ENCODE measurements around the gene ACOX2. TPM values are rescaled to one million over a fixed set of nuclear protein-coding genes. Genes with fewer than 3 reads are reported as not detected.
"Not testable (repeated sequence)": the region's sequence is repeated elsewhere in the genome, so short reads cannot be mapped to it uniquely, and the experiment has no call there.

The ACOX2 gene
- polyA plus RNA-seq, 1 donor: 23.0 TPM

DNA sequence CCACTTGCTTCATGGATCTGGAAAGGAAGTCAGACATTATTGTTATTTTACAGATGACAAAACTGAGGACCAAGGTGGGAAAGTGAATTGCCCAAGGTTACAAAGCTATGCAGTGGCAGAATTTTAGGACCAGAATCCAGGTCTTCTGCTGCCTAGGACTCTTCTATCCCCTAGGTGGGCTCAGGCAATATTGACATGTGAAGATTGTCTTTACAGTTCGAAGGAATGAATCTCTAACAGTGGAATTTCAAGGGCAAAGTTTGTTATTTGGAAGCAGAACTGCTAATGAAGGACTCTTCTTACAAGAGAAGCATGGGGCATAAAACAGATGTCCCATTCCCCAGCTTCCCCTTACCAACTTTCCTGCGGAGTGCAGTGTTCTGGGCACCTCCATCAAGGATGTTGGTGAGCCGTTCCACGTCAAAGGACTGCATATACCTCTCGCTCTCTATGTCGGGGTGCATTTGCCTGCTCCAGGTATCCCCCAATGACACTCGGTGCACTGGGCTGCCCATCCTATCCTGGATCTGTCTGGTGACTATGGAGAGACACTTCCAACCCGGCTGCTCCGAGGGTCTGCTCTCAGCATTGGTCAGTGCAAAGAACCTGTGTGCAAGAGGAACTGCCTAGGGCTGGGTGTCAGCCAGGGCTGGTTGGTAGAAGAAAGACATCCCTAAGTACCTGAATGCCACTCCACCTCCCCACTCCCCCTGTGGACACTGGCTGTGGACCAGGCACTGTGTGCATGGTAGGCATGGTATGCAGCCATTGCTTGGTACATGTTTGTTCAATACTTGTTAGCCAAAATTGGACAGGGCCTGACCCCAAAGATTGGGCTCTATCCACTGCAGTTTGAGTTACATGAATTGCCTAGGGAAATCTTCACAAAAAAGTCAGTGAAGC, 2.1 kb downstream of the ACOX2 start:
- no peak for DNase-seq

DNA sequence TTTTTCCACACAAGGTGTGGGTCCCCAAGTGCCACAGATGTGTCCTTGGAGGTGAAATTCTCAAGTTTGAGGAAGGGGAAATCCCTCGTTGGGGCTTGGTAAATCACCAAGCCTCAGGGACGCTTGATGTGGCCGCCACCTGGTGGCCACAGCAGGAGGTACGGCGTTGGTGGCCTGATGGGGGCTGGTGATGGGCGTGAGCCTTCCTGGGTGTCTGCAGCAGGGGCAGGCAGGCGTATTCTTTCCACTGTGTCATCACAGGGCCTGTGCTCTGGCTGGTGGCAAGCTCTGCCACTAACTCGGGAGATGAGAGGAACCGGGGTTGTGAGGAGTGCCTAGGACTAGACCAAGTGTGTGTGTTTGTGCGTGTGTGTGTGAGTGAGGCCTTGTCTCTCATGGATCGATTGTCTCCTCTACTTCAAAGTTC, 4.2 kb downstream of the ACOX2 start:
- peak; percentile 63 for DNase-seq

DNA sequence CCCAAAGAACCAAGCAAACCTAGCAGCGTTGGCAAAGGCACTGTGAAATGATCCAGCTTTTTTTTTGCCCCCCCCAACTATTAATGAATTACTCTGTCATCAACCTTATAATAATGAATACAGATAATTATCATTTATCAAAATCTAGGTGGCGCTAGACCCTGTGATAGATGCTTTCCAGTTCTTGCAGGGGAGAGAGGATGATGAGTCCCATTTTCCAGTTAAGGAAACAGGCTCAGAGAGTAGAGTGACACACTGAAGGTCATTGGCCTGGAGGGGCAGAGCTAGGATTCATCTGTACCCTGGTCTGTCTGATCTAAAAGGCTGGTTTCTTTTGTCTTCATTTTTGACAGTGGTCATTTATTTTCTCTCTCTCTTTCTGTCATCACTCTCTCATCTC, 5.0 kb downstream of the ACOX2 start:
- no peak for DNase-seq

DNA sequence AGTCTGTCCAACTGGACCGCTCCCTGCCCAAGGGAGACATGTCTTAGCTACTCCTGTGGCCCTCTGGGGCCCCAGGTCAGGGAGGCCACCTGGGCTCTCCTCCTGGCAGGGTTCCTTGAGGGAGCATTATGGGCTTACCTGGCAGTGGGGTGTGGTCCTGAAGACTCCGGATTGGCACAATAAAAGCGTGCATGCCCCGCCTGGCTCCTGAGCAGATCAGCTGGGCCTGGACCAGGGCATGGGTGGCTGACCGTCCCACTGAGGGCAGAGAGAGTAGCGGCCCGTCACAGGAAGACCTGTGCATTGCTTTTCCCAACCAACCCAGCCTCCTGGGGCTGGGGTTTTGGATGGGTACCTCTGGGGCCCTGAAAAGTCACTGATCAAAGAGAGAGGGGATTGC, 5.4 kb downstream of the ACOX2 start:
- DNase-seq: no peak

DNA sequence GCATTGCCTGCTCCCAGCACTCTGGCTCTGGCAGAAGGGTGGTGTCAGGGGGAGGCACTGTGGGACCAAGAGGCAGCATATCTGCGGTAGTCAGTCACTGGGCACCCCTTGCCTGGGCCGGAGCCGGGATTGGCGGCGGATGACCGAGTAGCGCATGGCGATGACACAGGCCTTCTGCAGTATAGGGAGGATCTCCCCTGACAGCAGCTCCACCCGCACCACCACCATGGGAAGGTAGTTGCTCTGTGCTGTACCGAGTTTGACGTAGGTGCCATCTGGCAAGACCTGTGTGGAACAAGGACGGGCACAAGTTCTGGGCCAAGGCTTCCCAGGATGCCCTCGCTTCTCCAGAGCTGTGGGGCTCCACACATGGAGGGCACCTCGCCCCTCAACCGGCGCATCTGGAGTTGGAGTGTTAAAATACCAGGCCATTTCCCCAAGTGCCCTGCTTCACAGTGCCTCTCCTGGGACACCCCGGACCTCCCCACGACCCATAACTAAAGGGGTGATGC, 6.6 kb downstream of the ACOX2 start:
- DNase-seq: no peak

DNA sequence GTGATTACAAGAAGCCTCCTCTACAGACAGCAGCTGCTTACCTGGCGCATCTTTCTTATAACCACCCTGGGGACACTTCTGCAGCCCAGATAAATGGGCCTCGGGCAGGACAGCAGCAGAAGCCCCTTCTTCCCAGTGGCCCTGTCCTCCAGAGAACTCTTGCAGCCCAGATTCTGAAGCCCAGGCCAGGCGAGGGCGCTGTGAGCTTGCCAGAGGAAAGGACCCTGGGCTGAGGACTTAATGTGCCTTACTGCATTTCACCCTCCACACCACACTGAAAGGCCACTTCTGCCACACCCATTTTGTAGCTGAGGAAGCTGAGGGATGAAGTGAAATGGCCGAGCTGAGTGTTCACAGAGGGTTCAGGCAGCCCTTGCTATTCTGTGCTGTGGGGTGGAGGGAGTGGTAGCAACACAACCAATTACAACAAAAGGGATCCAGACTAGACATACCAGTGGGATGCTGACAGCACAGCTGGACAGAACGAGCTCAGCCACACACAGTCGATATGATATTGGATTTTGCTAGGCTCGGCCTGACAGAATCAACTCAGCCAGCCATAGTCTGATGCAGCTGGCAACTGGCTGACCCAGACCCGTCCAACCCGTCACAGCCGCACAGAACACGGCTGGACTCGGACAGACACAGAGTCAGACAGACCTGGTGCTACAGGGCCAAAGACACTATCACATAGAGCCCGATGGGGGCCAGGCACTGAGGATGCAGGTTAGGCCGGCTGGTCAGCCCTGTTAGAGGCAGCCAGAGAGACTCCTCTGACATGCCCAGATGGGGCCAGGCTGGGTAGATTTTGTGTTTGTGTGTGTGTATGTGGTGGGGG, 7.3 kb downstream of the ACOX2 start:
- DNase-seq: peak; percentile 38

DNA sequence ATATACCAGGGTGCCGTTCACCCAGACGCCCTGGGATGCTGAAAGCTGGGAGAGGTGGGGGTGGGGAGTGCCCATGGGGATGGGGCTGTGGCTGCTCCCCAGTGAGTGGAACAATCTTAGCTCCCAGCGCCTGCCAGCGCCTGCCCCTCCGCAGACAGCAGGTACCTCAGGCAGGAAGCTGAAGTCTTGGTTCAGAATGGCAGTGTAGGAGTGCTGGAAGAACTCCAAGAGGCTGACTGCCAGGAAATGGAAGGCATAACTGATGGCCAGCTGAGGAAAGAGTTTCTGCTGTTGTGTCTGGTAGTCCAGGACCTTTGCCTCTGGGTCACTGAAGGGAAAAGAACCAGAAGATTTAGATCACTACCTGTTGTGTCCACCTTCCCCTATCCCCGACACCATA, 8.4 kb downstream of the ACOX2 start:
- DNase-seq: no peak

DNA sequence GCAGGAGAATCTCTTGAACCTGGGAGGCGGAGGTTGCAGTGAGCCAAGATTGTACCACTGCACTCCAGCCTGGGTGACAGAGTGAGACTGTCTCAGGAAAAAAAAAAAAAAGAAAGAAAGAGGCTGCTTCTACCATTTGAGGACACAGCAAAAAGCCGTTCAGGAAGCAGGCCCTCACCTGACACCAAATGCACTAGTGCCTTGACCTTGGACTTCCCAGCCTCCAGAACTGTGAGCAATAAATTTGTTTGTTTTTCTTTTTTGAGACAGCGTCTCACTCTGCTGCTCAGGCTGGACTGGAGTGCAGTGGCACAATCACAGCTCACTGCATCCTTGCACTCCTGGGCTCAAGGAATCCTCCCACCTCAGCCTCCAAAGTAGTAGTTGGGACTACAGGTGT, 9.6 kb downstream of the ACOX2 start:
- not testable (repeated sequence) for DNase-seq

DNA sequence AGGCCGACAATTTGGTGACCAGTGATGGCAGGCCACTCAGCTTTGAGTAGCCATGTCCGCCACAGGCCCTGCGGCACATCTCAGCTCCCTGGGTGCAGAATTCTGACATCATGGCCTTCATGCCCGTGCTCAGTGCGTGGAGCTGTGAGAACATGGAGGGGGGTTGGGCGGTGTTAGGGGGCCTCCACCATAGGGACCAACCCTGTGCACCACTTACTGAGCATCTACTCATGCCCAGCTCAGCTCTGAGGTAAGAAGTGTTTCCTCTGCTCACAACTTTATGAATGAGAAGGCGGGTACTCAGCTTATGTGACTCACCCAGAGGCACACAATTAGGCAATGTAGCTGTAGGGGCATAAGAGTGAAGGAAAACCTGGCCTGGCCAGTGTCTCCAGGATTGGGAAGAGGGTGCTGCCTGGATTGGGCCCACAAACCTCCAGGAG, 10.5 kb downstream of the ACOX2 start:
- DNase-seq: no peak

DNA sequence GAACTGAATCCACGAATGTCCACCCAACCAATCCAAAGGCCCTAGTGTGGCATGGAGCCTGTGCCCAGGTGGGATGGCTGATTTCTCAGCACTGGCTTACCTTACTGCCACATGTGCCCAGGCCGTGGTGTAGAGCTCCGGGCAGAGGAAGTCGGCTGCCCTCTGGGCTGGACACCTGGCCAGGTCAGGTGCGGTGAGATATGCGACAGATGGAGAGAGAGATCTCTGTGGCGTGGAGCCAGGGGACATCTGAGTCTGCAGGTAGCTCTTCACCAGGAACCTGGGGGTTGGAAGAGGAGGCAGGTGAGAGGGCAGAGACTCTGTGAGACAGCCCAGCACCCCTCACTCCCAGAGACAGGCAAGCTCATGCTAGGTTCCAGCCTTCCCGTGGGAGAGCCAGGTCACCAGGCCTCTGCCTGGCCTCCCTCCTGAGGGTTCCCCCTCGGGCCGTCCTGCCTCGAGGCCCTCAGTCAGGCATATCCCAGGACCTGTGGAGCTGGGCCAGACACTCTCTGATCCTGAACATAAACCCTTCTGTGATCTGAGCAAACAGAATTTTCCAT, 12.6 kb downstream of the ACOX2 start:
- DNase-seq: no peak

DNA sequence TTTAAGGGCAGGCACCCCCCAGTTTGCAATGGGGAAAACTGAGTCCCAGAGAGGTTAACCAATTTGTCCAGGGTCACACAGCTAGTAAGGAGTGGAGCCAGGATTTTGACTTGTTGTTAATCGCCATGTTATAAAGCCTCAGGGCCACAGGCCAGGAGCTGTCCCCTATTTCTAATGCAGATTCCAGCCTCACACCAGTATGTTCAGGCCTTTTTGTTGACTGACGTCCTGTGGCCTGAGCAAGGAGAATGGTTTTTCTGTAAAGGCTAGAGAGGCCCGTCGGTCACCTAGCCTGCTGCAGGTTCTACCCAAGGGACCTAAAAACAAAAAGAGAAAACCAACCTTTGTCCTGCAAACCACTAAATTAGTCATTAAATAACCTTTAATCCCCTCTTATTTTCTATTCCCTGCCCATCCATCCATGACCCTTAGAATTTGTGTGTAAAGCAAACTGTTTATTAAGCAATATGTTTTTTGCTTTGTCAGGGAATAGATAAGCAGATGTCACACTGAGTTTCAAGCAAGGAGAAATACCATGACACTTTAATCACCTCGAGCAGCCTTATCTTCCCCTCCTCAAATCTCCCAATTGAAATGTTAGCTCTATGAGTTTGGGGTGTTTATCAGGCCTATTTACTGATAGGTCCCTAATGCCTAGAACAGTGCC, 14.1 kb downstream of the ACOX2 start:
- DNase-seq: no peak

DNA sequence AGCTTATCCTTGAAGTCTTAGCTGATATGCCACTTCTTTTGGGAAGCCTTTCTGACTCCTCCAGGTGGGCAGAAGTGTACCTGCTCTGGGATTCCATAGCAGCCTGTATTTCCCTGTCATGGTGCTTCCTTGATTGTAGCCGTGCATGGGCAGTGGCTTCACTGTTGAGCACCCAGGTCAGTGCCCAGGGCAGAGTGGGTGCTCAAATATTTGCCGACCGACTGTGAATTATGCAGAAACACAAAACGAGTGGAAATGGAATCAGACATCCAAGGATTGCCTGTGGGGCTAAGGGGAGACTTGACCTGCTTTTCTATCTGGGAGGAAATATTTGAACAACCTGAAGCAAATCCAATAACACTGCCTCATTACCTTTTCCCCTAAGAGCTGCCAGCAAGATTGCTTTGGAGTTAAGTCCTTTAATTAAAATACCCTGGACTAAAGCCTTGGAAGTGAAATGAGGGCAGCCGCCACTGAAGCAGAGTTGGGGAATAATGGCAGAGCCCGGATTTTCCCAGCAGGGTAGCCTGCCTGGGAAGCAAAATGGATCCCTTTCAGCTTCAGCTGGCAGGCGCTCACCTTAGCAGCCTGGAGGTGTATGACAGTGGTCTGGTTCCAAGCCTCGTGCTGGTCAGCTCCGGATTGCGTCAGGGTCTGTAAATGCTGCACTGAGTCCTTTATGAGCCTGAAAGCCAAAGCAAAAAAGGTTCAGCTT, 14.9 kb downstream of the ACOX2 start:
- no peak for DNase-seq

DNA sequence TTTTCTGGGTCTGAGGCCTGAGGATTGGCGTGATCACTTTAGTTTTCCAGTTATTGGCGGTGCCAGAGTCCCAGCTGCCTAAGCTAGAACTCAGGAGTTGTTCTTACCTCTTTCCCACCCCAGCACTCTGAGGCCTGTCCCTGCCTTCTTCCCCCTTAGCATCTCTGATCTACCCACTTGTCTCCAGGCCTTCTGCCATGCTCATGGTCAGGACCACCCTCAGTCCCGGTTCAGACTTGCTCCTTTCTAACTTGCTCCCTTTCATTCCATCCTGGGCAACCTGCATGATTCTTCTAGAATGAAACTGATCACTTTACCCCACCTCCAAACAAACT, 15.7 kb downstream of the ACOX2 start:
- no peak for DNase-seq

DNA sequence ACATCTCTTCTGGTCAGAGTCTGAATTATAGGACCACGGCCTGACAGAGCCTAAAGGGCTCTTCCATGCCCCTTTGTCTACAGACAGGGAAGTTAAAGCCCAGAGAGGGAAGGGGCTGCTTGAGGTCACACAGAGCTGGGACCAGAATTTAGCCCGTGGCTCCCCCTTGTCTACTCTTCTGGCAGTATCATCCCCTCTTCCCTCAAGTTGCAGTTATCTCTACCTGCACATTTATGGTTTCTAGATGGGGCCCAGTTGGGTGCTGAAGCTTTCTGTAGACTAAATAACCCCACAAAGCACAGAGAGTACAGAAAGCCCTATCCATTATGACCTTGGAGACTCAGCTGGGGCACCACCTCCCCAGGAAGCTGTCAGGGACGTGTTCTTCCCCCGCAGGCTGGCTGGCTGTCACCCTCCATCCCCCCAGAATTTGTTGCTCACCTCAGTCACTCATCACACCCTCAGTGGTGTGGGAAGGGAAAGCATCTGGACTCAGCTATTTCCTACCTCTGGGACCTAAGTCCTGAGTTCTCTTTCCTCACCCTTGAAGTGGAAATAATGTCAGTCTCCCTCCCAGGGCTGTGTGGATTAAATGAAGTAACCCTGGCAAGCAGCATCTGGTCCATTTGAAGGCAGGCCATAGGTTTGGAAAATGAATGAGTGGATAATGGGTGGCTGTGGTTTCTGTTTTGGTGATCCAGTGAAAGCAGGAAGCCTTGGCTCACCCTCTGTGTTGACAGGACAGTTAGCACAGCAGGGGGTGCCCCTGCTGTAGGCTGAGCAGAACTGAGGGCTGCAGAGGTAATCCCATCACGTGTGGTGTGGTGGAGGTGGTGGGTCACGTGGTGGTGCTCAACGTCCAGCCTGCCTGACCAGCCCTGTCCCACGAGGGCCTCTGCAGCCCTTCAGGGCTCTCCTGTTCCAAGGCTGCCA, 16.3 kb downstream of the ACOX2 start:
- no peak for DNase-seq

DNA sequence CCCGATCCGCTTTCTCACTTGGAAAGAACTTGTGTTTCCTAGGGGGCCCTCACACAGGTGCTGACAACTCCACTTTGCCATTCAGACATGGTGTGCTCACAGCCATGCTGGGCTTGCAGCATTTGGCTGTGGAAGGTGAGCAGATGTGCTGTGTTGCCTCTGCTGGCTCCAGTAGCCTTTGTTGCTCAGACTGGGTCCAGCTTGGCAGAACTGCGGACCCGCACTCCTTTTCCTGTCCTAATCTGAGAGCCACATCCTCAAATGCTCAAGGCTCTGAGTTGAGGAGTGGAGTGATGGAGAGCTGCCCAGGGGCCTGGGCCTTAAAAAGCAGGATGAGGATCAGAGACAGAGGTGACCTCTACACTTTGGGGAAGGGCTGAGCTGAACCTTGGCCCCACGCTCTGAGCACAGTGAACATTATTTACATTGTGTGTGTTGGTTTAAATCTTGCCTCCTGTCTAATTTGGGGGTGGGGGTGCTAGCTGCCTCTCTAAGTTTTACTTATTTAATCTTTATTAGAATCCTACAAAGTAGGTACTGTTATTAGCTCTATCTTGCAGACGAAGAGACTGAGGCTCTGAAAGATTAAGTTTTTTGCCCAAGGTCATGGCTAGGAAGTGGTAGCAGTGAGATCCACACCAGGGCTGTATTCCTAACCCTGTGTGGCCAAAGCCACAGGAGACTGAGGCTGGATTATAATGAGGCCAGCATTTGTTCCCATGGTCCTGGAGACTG, 17.2 kb downstream of the ACOX2 start:
- no peak for DNase-seq

DNA sequence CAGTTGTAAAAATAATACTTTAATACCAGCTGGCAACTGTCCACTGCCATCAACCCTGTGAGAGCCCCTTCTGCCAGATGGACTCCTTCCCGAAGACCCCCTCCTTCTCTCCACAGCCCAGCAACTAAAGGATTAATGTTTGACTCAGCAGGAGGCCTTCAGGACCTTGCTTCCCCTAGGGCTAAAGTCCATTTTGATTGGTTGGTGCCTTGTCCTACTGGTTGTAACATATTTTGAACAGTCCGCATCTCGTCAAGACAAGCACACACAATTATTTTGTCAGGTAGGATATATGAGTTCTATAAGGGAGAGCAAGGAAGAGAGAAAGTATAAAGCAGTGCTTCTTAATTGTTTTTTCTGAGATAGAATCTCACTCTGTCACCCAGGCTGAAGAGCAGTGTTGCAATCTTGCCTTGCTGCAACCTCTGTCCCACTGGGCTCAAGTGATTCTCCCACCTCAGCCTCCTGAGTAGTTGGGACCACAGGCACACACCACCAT, 18.6 kb downstream of the ACOX2 start:
- no peak for DNase-seq

DNA sequence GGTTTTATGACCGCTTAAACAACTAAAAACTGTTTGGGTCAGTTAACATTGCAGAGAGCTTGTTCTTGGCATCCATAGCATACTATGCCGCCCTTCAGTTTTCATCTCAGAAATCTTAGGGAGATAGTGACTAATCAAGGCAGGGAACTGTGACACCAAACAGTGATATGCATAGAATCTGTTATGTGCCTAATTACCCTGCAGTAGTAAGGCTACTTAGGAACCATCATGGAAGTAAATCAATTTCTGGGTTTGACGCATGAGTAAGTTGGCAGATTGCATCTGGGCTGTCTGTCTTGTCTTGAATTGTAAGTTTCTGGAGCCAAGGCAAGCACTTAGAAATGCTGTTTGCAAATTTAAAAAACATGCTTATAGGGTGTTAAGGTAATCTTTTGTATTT, 22.6 kb downstream of the ACOX2 start:
- no peak for DNase-seq

DNA sequence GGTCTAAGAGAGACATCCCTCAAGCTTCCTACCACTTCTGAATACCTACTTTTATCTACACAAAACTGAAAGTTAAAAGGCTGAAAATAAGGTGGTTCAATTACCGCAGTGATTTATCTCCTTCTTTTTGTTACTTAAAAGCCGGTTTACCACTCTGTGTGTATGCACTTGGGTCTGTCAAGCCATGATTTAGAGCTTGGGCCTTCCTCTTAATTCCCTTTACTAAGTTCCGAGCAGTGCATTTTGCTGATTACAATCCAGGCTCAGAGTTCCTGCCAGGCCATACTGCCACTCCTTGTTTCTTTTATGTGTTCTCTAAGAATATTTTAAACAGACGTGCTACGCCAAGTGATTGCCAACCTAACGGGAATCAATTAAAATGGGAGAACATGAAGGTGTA, 28.6 kb downstream of the ACOX2 start:
- DNase-seq: no peak

DNA sequence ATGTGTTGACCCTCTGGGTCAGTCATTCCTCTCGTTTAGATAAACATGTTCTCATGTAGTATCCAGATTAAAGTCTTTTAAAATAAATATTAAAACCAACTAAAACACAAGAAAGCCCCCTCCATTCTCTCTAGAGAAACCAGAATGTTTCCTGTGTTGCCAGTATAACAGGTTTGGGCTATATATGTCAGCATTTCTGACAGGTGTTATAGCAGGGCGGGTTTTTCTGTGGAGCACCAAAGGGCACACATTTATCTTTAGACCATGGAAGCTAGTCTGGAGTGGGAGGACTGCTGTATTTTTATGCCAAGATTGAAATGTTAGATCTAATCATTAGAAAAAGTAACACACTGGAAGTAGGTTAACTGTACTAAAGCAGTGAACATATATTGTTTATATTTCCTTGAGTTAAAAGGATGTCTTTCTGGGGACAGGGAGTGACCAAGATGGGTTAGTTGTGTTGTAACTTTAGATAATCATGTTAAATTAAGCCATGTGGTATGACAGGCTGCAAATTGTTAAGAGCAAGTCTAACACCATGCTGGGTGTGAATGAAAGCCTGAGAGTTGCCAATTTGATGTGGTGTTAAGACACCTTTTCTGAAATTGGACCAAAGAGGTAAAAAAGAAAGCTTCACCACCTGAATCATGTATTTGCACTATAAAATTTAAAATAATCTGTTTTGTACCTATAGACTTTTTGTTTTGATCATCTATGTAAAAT, 29.5 kb downstream of the ACOX2 start:
- no peak for DNase-seq
